OCI-LY7 (cell line): ENCODE results near the gene NFE2L3.

Experiments
- CTCF ChIP-seq: fragments of 200-600 bp; sonication (generic); conservative IDR thresholded peaks from 2 replicates; pipeline ENCODE4 v1.5.1; 2014; ENCODE audit warnings: mild to moderate bottlenecking, antibody characterized with exemption, low read length, moderate library complexity, mixed read lengths
- EZH2phosphoT487 ChIP-seq: fragments of 200-600 bp; sonication (generic); IDR thresholded peaks from 2 replicates; pipeline ENCODE4 v1.6.1; 2018; ENCODE audit warnings: low read depth, borderline replicate concordance, mild to moderate bottlenecking, mixed run types, antibody characterized with exemption, low read length, moderate library complexity, mixed read lengths

- no peak for TF ChIP-seq CTCF
- no peak for TF ChIP-seq EZH2phosphoT487
Observed at GRCh38 chr7:26212921-26213718, 61.1 kb downstream of the NFE2L3 start.
